ENCODE measurements around the gene HOATZ. TPM values are rescaled to one million over a fixed set of nuclear protein-coding genes. Genes with fewer than 3 reads are reported as not detected.
A peak's percentile ranks its signal among the peaks of the same experiment; 100 is the strongest.

The HOATZ gene
- total RNA-seq, 2 donors from 2014 or later: not detected

DNA sequence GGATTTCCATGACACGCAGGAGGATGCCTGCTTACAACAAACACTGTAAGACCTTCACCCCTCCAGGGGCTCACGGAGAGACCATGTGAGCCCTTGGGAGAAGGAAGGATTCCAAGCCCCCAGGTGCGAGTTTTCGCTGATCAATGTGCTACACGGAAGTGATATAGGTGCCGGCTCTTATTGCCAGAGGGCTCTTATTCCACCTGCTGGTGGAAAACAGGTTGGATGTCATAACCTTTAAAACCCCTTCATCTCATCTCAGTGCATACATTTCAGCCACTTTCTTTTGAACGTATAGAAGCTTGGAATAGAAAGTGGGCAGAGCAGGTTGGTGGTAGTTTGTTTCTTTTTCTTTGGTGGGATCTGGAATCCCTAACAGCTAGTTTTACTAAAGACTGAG lies 51.7 kb downstream of the HOATZ start:
- Histone ChIP-seq H3K4me3 (no peak overlapping the region), H3K4me1 (peaks cover 11% of the 10 kb centered on the region), H3K27ac (no peak overlapping the region), H3K27me3 (no peaks in the 10 kb centered on the region), H3K9me3 (no peaks in the 10 kb centered on the region), H3K36me3 (replicated peaks in 1 of 2; ENCODE audit: insufficient read depth in 1 of 2, low read depth in 2 of 2) (no peaks in the 10 kb centered on the region)
- 48 to 57% methylated on average over 7 of the region's 7 CpGs for WGBS, 2 donors
- ATAC-seq: no peak
- no peak for TF ChIP-seq POLR2A (IDR thresholded peaks at IDR 0.05)
- TF ChIP-seq, protein P1, sequence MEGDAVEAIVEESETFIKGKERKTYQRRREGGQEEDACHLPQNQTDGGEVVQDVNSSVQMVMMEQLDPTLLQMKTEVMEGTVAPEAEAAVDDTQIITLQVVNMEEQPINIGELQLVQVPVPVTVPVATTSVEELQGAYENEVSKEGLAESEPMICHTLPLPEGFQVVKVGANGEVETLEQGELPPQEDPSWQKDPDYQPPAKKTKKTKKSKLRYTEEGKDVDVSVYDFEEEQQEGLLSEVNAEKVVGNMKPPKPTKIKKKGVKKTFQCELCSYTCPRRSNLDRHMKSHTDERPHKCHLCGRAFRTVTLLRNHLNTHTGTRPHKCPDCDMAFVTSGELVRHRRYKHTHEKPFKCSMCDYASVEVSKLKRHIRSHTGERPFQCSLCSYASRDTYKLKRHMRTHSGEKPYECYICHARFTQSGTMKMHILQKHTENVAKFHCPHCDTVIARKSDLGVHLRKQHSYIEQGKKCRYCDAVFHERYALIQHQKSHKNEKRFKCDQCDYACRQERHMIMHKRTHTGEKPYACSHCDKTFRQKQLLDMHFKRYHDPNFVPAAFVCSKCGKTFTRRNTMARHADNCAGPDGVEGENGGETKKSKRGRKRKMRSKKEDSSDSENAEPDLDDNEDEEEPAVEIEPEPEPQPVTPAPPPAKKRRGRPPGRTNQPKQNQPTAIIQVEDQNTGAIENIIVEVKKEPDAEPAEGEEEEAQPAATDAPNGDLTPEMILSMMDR (IDR thresholded peaks at IDR 0.05): peak in 2 of 7 experiments; percentile 3 to 15
- intact Hi-C loops (cut with DNase I): no loop called here
- DNase-seq: peak in 1 of 4 donors; percentile 20

DNA sequence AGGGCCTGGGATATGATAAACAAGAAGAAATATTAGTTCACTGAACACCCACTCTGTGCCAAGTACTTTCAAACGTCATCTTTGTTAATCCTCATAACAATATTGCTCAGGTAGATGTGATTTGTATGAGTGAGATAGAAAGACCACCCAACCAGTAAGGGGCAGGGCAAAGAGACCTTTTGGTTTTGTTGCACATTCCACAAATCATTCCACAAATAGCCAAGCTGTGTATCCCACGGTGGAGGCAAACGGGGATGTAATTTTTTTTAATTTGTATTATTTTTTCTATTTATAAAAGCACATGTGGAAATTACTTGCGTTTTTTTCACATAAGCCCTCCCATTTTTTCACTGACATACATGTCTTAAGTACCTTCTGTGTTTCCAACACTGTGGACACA lies 54.9 kb downstream of the HOATZ start:
- no peak for TF ChIP-seq POLR2A (IDR thresholded peaks at IDR 0.05)
- TF ChIP-seq, protein P1 (IDR thresholded peaks at IDR 0.05): no peak
- 61 to 65% methylated on average over 4 of the region's 4 CpGs for WGBS, 2 donors
- Histone ChIP-seq H3K27me3 (no peaks in the 10 kb centered on the region), H3K4me3 (no peak overlapping the region), H3K9me3 (no peaks in the 10 kb centered on the region), H3K4me1 (peaks cover 10% of the 10 kb centered on the region), H3K36me3 (replicated peaks in 1 of 2; ENCODE audit: insufficient read depth in 1 of 2, low read depth in 2 of 2) (no peaks in the 10 kb centered on the region), H3K27ac (no peak overlapping the region)
- DNase-seq (no peak), ATAC-seq (no peak)
- intact Hi-C loops (cut with DNase I): no loop called here

DNA sequence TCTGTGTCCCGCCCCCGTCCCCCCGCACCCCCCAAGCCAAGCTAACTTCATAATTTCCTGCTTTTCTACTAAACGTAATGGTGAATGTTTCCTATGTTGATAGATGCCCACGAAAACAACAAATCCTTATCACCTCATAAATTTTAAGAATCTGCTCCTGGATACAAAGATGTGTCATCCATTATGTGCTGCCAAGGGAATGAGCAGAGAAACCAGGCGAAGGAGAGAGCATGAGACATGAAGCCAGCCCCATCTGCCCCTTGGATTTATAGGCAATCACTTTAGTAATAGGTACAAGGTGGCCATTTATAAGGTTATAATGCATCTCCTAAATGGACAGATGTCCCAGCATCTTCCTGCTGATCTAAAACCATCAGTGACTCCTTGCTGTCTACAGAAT lies 56.2 kb downstream of the HOATZ start:
- no peak for ATAC-seq
- H3K36me3 ChIP-seq (replicated peaks in 1 of 2; ENCODE audit: insufficient read depth in 1 of 2, low read depth in 2 of 2): no peaks in the 10 kb centered on the region
- no peaks in the 10 kb centered on the region for H3K9me3 ChIP-seq
- TF ChIP-seq POLR2A (IDR thresholded peaks at IDR 0.05): no peak
- TF ChIP-seq, protein P1 (IDR thresholded peaks at IDR 0.05): no peak
- H3K27me3 ChIP-seq: no peaks in the 10 kb centered on the region
- WGBS, 2 donors: 67 to 70% methylated on average over 6 of the region's 6 CpGs
- H3K4me1 ChIP-seq: peaks cover 17% of the 10 kb centered on the region
- intact Hi-C loops (cut with DNase I): no loop called here
- DNase-seq: no peak
- no peak overlapping the region for H3K4me3 ChIP-seq
- no peak overlapping the region for H3K27ac ChIP-seq

DNA sequence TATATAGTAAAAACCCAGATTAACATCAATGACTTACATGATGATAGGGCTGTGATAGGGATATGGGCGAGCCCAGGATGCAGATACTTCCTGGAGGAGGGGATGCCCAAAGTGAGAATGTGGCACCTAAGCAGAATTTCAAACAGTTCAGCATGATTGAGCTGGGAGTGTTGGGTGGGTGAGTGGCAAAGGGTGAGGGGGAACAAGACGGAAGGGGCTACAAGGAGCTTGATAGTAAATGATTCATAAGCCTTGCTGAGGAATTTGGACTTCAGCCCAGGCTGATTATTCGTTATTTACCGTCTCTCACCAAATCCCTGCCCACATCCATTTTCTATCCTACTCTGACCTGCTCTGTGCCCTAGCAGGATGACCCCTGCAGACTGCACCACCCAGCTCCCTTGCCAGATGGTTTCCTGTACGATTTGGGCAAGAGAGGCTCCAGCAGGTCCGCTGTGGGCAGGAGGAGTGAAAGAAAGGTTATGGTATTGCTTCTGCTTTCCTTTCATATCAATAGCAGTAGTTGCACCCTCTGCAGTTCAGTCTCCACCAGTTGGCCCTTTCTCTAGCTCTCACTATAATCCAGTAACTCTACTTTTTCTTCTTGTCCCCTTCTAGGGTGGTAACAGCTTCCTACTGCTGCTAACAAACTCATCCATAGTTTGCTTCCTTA lies 57.4 kb downstream of the HOATZ start:
- Histone ChIP-seq H3K4me1 (peaks cover 17% of the 10 kb centered on the region), H3K36me3 (replicated peaks in 1 of 2; ENCODE audit: insufficient read depth in 1 of 2, low read depth in 2 of 2) (no peaks in the 10 kb centered on the region), H3K4me3 (no peak overlapping the region), H3K27me3 (no peaks in the 10 kb centered on the region), H3K9me3 (no peaks in the 10 kb centered on the region), H3K27ac (no peak overlapping the region)
- WGBS, 2 donors: 44 to 47% methylated on average over 6 of the region's 6 CpGs
- ATAC-seq: no peak
- TF ChIP-seq, protein P1 (IDR thresholded peaks at IDR 0.05): no peak
- TF ChIP-seq POLR2A (IDR thresholded peaks at IDR 0.05): no peak
- no peak for DNase-seq
- intact Hi-C loops (cut with DNase I): no loop called here

DNA sequence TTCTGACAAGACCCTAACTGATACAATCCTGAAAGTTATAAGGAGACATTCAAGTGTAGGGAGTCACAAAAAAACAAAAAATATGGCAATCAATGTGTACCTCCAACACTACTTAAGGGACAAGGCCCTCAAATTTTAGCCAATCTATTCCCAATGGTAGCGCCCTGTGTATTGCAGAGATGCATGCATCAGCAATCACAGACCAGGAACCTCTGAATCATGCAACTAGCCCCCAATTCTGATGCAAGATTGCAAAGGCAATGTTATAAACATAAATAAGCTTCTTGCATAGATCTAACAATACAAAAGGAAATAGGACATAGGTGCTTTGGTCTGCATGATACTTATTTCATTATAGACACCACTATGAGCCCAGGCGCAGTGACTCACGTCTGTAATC lies 58.0 kb downstream of the HOATZ start:
- ATAC-seq: no peak
- peaks cover 17% of the 10 kb centered on the region for H3K4me1 ChIP-seq
- no peaks in the 10 kb centered on the region for H3K36me3 ChIP-seq (replicated peaks in 1 of 2; ENCODE audit: insufficient read depth in 1 of 2, low read depth in 2 of 2)
- no peak for TF ChIP-seq POLR2A (IDR thresholded peaks at IDR 0.05)
- TF ChIP-seq, protein P1 (IDR thresholded peaks at IDR 0.05): no peak
- intact Hi-C loops (cut with DNase I): no loop called here
- H3K27me3 ChIP-seq: no peaks in the 10 kb centered on the region
- H3K27ac ChIP-seq: no peak overlapping the region
- H3K4me3 ChIP-seq: no peak overlapping the region
- WGBS, 2 donors: 95% methylated on average over 3 of the region's 3 CpGs
- DNase-seq: no peak
- no peaks in the 10 kb centered on the region for H3K9me3 ChIP-seq

Measured in body of pancreas (tissue), 4 donors.